ENCODE results near the gene ADCY2.

The ADCY2 gene

DNA sequence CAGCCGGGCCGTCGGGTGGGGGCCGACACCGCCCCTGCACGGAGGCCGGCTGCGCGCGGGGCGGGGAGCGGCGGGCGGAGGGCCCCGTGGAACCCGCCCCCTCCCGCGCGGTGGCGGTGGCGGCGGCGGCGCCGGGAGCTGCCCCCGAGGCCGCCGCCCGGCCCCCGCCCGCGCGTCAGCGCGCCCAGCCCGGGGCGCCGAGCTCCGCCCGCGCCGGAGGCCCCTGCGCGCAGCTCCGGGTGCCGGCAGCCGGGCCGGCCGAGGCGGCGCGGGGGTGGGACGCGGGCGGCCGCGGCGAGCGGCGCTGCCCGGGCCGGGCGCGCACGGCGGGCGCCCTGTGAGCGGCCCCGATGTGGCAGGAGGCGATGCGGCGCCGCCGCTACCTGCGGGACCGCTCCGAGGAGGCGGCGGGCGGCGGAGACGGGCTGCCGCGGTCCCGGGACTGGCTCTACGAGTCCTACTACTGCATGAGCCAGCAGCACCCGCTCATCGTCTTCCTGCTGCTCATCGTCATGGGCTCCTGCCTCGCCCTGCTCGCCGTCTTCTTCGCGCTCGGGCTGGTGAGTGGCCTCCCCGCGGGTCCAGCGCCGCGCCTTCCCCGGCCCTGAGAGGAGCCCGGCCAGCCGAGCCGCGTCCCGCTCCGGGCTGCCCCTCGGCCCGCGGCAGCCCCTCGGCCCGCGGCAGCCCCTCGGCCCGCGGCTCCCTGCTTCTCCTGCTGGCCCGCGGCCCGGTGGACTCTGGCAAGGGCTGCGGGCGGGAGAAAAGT, at the start of gene ADCY2:
ADCY2 (plus strand) TSS at position 192 of the 766 bp plus-strand sequence; CDS start at position 351, 159 bp downstream.
- DNase-seq = peak in 3 of 51 donors; percentile 21 to 50 (median 26)

DNA sequence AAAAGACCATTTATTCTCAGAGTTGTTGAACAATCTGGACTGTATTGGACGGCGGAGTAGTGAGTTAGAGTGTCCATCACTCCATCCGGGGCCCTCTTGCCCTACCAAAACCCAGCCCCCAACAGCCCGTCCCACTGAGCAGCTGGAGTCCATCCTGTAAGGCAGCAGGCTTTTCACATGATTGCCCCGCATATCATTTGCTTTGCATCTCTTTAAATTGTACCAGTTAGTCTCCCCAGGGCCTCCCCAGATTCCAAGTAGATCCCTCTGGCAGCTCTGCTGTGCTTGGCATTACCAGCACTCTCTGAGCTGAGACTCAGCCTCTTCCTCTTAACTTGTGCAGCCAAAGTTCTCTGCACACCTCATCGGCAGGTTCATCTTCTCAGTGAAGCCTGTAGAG, 48.6 kb upstream of the ADCY2 start:
- no peak for DNase-seq

DNA sequence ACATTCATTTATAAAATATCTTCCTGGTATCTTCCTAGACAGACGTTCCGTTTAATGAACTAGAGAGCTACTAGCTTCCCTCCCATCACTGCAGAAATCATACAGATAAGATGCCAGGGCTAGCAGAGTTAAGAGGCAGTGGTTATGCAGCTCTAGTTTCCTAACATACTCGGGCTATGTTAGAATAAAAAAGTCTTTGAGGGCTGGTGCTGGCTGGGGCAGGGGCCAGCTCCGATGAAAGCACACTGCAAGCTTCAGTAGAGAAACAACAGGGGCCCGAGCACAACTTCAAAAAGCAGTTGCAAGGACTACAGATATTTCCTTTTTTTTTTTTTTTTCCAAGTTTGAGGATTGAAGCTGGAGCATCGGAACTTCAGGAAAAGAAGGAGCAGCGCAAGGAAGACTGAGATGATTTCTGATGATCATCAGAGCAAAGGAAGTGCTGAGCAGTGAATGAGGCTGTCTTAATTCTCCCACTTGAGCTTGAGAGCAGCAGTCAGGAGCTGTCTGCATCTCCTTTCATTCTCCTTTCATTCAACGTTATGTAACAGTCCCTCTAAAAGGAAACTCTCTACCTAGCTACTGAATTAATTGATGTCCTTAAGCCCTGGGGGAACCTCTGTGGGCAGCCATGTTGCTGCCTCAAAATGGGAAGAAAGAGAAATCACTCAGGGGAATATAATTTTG, 47.6 kb upstream of the ADCY2 start:
- peak in 21 of 51 donors; percentile 3 to 68 (median 16) for DNase-seq

DNA sequence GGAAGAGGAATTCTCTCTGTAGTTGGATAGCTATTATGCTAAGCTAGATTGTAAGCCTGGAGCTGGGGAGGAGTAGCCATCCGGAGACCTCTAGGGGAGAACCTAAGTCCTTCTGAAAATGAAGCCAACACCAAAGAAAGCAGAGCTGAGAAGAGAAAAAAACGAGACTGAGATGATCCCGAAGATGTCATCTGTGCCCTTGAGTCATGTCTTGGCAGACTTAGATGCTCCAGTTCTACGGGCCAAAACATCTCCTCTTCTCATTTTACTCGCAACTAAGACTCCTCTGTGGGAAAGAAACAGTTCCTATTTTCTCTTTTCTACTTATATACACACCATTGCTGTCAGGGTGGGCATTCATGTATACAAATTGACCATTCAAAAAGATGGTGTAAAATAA, 34.3 kb upstream of the ADCY2 start:
- DNase-seq = no peak

DNA sequence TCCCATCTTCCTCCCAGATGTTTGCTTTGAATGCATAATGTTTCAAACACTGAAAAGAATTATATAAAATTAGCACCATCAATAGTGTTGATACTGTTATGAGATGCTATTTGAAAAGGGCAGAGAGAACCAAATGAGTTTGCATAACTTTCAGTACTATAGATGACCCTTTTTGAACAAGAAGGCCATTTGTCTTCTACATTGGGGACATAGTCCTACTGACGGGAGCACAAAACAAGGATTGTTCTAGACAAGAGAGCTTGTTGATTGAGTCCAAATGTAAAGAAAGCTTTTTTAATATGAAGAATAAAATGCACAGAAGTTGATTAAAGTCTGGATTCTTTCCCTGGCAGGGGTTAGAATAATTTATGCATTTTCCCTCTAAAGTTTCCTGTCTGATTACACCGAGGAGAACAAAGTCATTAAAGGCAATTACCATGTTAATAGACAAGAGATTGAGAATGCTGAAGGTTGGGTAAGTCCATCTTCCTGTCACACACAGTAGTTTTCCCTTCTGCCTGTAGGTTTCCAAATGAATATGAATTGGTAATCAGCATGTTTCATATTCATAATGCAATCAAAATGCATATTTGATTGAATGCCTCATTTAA, 32.8 kb upstream of the ADCY2 start:
- DNase-seq = no peak

DNA sequence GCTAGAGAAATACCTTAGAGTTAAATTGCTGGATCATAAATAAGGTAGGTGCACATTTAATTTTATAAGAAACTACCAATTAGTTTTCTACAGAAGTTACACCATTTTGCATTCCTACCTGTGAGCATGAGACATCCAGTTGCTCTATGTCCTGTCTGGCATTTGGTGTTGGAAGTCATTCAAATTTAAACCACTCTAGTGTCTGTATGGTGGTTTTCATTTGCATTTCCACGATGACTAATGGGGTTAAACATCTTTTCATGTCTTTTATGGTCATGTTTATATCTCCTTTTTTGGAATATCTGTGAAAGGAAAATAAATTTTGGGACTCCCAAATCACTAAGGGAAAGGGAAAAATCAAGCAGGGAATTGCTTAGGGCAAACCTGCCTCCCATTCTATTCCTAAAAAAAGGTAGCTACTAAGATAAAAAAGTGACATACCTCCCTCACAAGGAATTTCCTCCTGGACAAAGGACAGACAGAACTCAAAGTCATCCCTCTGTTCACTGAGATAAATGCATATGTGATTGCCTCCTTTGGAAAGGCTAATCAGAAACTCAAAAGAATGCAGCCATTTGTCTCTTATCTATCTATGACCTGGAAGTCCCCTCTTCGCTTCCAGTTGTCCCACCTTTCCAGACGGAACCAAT, 31.6 kb upstream of the ADCY2 start:
- no peak for DNase-seq

DNA sequence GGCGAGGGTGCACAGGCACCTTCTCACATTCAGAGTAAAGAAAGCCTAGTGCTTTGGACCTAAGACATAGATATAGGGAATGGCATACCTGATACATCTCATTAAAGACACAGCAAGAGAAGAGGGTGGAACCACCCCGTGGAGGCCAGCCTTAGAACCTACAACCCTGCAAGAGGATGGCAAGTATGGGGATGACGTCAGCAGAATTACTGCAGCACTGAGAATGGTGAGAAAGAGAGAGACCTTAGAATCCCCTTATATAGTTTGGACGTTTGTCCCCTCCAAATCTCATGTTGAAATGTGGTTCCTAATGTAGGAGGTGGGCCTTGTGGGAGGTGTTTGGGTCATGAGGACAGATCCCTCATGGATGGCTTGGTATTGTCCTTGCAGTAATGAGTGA, 28.2 kb upstream of the ADCY2 start:
- DNase-seq = no peak

DNA sequence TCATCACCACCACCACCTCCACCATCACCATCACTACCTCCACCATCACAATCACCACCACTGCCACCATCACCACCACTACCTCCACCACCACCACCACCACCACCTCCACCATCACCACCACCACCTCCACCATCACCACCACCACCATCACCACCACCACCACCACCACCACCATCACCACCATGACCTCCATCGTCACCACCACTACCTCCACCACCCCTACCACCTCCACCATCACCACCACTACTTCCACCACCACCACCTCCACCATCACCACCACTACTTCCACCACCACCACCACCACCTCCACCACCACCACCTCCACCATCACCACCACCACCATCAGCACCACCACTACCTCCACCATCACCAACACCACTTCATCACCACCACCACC, 23.5 kb upstream of the ADCY2 start:
- DNase-seq = peak in 2 of 51 donors; percentile 11 to 17

DNA sequence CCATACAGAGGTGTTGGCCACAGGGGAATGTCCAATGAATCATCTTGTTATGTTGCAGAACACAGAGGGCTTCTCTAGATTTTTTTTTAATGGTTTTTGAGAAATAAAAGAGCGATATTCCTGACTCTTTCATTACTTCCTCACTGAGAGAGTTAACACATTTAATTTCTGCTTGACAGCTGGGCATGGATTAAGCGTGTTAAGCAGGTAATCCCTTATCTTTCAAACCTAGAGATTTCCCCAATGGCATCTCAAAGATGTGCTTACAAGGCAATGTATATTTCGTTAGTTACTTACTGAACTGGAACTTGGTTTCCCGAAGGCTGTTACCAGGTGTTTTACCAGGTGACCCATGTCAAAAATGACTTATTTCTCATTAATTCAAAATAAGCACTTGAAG, 21.8 kb upstream of the ADCY2 start:
- DNase-seq = no peak

DNA sequence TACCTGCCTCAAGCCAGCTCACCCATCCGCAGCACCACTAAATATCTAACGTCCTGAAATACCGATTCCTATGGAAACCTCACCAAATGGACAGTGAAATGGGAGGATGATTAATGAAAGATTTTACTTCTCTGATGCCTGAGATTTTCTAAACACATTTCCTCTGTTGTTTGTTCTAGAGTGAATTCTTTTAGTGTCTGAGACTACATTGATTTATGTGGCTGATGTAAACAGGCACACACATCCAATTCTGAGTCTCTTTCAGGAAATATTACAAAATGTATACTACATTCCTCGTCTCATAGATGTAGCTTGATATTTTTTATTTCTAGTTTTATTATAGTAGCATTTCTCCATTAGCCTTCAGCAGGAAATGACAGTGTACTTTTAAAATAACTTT, 20.5 kb upstream of the ADCY2 start:
- no peak for DNase-seq

DNA sequence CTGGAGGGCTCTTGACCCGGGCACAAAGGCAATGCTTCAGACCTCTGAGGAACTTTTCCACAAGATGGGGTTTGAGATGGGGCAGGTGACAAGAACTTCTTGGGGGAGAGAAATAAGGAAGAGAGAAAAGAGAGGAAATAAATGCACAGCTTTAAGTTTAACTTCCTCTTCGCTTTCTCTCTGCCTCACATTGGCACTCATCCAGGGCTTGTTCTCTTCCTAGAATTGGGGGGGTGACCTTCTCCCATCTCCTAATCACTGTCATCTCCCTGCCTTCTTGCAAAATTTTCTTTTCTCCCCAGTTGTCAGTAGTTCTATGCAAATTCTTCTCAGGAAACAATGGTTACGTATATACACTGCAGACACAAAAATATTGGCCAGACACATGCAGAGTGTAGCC, 19.1 kb upstream of the ADCY2 start:
- DNase-seq = no peak

DNA sequence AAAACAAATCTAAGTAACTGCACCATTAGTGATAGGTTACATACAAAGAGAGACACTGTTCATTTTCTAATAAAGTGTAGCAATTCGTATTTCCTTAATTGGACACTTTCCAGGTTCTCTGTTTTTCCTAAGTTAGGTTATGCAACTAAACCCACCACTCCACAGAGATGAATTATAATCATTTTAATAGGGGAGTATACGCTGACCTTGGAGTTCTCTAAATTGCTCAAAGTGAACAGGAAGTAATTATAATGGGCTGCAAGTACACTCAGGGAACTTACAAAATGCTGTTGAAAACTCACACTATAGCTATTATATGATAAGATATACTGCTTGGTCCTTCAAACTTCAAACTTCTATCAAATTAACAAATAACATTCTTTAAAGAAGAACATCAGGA, 18.2 kb upstream of the ADCY2 start:
- no peak for DNase-seq

DNA sequence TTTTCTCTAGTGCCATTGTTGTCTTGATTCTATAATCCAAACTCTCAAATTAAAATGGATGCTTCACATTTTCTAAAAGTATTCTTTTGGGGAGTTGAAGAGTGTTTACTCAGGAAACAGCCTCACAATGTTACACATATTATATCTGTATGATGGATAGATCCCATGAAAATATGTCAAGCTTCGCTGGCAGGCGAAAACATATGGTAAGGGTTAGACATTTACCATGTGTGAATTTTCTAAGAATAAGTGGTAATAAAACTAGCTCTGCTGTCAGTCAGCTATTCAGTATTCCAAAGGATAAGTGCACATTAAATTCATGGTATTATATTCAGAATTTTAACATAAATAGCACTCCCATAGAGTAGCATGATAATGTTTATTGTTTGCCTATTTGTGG, 13.3 kb upstream of the ADCY2 start:
- no peak for DNase-seq

DNA sequence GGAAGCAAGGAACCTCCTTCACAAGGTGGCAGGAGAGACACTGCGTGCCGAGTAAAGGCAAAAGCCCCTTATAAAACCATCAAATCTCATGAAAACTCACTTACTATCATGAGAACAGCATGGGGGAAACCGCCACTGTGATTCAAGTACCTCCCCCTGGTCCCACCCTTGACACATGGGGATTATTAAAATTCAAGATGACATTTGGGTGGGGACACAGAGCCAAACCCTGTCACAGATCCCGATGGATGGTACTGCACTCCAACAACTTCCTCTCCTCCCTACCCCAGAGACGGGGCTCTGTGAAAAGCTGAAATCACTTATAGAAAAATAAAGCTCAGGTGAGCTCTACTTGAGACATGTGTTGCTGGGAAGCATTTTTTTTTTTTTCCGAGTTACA, 10.3 kb upstream of the ADCY2 start:
- no peak for DNase-seq

DNA sequence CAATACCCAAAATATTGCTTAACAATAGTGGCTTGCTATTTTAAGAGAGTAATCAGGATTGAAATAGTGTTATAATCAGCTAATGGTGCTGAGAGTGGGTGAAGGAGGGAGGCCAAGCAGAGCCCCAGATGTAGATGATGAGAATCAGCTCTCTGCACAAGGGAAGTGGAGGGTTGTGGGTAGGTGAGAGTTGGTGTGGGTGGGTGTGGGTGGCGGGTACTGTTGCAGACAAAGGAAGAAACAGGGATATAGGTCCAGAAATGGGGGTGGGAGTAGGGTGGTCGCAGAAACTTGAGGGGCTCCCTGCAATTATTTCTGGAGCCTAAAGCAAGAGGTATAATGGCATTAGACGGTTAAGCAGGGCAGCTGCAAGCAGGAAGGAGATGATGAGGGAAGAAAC, 7.4 kb upstream of the ADCY2 start:
- no peak for DNase-seq

DNA sequence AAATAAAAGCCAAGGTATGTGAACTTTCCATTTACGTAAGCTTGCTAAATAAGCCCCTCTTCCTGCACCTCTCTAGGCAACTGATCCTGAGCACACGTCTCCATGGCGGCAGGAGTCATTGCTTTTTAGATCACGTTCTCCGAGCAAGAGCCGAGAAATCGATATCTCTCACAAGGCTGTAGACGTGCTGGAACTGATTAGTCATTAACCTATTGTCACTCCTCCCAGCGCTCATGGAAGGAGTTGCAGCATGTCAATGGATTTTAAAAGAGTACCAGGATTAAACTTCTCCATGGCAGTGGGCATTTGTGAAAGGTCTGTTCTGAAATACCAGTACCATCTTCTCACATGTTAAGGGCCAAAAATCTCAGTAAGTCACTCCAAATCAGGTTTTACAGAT, 4.7 kb upstream of the ADCY2 start:
- DNase-seq = no peak

DNA sequence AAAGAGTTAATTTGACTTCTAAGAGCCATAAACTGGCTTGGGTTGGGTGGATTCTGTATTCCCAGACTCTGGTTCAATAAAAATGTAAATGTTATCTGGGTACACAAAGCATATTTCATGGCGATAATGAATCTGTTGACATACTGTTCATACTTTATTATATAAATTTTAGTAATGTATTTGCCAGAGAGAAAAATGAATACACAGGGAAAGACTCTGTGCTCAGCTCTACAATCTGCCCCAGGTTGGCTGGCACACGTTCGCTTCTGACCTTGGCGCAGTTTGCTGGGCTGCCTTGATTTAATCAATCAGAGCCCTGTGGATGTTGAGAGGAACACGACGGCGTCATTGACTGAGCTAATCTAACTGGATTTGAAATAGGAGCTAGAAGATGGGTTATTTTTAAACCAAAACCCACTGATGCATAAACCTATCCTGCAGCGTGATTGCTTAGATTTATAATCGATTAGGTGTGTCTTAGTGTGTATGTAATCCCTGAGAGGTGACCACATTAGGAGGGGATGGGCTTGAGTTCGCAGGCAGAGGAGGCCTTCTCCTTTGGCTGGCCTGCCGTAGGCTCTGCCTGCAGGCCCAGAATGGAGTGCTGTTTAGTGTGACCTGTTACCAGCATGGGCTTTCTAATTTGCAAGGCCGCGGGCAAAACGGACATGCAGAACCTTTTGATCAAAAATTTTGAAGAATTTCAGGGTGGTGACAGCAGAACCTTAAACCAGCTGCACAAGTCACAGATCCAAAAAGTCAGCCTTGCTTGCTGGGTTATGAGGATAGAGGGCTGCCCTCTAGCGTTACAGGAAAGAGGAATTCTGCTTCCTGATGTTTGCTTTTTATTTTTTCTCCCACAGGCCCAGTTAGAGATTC, 3.9 kb upstream of the ADCY2 start:
- peak in 10 of 51 donors; percentile 14 to 79 (median 38) for DNase-seq

DNA sequence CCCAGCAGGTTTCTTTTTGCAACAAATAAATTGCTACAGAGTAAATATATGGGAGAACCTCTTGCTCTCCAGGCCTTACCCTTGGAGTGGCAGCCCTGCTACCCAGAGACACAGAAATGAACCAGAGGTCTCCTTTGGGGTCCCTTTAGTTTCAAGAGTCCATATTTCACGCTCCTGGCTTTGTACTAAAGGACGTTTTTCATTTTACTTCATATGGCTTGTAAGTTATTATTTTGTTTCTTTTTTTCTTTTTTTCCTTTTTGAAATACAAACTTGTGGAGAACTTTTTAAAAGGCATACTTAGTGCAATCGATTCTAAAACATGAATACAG, 3.3 kb upstream of the ADCY2 start:
- DNase-seq = no peak

DNA sequence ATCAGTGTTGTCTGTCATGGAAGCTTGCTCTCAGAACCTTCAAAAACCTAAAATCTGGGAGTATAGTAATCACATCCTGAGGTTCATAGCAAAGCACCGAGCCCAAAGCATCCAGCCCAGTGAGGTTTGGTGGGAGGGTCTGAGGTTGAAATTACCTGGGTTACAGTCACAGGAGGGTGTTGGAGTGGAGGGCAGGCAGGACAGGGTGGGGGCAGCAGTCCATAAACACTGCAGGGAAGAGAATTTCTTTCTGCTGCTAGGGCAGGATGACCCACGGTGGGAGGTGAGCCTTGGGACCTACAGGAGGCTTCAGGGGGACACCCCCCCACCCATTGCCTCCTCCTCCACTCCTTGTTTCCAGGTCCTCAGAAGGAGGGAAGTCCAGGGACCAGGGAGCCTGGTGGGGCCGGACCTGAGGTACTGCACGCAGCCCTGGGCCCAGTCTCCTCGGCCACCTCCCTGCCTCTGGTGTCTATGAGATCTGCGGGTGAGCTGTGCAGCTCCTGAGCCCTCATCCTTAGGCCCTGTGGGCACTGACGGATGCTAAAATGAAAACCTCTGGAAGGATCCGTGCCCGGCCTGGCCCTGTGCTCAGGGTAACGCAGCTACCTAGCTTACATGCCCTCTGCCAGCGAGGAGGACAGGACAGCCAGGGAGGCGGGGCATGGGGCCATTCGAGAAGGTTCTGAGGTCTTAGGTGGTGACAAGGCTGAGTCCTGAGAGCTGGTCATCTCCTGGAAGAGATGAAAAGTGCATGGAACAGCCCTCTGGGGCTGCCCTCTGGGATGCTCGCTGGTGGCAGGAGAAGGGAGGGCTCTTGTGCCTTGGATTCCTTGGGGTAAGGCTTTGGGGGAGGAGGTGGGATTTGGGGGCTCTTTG, 1.8 kb upstream of the ADCY2 start:
- DNase-seq = peak in 1 of 51 donors; percentile 17

DNA sequence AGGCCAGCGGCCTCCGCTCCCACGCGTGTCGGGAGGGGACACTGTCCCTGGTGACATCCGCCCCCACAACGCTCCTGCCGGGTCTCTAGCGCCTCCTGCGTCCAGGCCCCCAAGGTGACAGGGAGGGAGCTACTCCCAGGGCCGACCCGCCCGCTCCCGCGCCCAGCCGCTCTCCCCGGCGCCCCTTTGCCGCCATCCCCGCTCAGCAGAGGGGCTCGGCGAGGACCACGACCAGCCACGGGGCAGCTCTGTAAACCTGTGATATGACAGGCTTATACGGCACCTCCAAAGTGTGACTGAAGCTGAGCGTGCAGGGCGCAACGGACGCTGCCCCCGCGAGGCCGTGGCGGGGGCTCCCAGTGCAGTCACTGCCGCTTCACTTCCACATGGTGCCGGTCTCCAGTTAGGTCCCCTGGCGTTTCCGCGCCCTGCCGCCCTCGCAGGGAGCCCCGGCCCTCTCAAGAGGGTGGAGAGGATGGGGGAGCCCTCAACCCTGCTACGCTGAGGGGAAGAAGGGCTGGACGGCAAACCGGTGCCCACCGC, 978 bp upstream of the ADCY2 start:
- peak in 1 of 51 donors; percentile 20 for DNase-seq
